NCI-H2171 (cell line): ENCODE data around the gene ADAMTS17.
A peak's percentile ranks its signal among the peaks of the same experiment; 100 is the strongest.
"Not testable (repeated sequence)": the region's sequence is repeated elsewhere in the genome, so short reads cannot be mapped to it uniquely, and the experiment has no call there.

Experiments used
- DNase-seq: peaks from one replicate; lab custom pipeline; 2025; lab: John Stamatoyannopoulos, UW

ADAMTS17 gene

DNA sequence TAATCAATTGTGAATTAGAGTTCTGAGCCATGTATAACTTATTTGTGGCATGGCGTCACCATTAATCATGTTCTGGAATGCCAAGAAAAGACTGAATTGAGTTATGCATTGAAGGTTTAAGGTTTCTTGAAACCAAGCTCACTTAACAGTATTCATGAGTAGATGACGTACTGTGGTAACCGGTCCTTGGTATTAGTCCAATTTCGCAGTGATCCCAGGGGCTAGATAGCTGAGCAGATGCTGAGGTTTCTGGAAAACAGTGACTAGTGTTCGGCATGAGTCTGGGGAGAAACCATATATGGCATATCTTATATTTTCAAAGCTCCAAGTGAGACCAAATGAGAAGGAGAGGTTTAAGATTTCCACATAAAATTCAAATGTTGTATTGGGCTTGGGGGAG lies 390.3 kb downstream of the ADAMTS17 start:
- DNase-seq, result no peak

GRCh38 chr15:99944131-99944530 lies 397.6 kb downstream of the ADAMTS17 start:
- DNase-seq, result no peak

DNA sequence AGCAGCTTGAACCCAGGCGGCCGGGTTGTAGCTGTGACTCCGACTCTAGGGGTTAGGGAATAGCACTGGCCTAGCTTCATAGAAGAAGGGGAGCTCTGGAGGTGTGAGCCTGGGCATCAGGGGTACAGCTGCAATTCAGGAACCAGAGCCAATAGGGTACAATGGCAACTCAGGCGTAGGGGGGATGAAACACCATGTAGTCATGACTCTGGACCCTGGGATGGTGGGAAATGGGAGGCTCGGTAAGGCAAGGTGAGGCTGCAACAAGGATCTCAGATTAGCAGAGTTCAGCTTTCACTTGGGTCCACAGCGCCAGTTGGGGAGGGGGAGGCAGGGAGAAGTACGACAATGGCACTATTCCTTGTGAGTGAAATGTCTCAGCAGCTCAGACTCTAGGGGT lies 398.3 kb downstream of the ADAMTS17 start:
- no peak for DNase-seq

- DNase-seq, result no peak
These were observed 408.9 kb downstream of the ADAMTS17 start for GRCh38 chr15:99932676-99933402.

- DNase-seq, result no peak
These were observed 409.8 kb downstream of the ADAMTS17 start for GRCh38 chr15:99931703-99932603.

GRCh38 chr15:99930696-99931095 lies 411.1 kb downstream of the ADAMTS17 start:
- no peak for DNase-seq

DNA sequence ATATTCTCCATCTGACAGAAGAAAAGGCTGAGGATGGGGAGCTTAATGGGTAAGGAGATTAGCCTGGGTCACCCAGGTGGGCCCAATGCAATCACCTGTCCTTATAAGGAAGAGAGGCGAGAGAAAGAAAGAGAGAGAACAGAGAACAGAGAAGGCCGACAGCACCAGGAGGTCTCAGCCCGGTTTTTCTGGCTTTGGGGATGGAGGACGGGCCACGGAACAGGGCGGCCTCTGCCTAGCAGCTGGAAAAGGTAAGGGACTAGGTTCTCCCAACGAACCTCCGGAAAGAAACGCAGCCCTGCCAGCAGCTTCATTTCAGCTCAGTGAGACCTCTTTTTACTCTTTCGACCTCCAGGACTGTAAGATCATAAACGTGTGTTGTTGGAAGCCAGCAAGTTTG lies 412.5 kb downstream of the ADAMTS17 start:
- DNase-seq, result no peak

DNA sequence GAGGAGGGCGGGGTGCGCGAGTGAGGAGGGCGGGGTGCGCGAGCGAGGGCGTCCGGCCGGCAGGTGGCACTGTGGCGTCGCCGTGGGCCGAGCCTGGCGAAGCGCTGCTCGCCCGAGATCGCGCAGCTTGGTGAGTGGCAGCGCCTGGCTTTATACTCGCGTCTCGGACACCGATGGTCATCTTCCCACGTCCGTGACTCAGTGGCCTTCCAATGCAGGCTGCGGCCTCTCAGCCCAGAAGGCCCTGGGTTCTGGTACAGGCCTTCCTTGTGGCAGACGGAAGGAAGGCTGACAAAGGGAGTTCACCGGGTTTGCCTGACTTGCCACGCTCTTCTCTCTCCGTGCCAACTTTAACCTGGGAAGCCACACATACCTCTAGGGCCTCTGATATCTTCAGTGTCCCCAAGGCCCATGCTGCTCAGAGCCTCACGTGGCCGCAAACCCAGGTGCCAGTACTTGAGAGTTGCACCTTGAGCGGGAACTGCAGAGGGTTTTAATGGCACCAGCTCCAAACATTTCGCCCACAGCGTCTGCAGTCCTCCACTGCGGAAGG lies 413.3 kb downstream of the ADAMTS17 start:
- peak; percentile 55 for DNase-seq

DNA sequence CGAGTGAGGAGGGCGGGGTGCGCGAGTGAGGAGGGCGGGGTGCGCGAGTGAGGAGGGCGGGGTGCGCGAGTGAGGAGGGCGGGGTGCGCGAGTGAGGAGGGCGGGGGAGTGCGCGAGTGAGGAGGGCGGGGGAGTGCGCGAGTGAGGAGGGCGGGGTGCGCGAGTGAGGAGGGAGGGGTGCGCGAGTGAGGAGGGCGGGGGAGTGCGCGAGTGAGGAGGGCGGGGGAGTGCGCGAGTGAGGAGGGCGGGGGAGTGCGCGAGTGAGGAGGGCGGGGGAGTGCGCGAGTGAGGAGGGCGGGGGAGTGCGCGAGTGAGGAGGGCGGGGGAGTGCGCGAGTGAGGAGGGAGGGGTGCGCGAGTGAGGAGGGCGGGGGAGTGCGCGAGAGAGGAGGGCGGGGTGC lies 415.2 kb downstream of the ADAMTS17 start:
- DNase-seq, result not testable (repeated sequence)

GRCh38 chr15:99925661-99926461 lies 415.9 kb downstream of the ADAMTS17 start:
- peak; percentile 29 for DNase-seq

DNA sequence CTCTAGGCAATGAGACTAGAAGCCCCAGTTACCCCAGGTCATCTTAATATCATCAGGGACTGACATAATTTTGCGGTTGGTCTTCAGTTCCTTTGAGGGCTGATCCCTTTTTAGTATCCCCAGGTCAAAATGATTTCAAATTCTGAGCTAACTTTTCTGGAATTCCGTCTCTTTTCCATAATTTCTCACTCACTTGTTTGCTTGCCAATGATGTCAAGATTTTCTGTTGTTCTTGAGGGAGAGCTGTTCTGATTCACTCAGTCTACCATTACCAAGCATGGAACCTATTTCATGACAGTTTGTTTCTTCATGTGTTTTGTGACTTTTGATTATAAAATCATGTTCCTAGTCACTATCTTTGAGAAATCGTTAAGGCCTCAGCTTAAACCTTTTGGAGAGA lies 418.1 kb downstream of the ADAMTS17 start:
- no peak for DNase-seq
